ENCODE results near the gene ZNF438.
A peak's percentile ranks its signal among the peaks of the same experiment; 100 is the strongest.

DNA sequence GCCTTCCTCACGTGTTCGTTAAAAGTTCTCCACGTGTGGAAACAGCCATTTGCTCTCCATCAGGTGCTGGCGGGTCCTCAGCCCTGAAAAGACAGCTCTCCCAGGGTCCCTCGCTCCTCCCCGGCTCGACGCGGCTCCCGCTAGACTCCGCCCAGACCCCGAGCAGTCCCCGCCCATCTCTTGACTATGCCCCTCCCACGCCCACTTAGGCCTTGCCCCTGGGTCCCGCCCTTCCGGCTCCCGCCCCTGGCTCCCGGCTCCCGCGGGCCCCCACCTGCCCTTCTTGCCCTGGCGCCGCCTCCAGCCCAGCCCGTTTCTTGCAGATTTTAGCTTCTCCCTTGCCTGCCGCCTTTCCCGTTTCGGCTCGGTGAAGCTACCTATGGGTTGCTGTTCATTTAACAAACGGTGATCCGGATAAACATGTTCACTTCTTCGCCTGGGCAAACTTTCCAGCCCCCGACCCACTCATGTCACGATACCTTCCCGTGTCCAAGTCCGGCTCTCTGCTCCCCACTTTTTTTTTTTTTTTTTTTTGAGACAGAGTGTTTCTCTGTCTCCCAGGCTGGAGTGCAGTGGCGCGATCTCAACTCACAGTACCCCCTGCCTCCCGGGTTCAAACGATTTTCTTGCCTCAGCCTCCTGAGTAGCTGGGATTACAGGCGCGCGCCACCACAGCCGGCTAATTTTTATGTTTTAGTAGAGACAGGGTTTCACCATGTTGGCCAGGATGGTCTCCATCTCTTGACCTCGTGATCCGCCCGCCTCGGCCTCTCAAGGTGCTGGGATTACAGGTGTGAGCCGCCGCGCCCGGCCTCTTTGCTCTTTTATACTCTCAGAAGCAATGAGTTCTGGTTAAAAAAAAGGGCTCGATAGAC, 830 bp upstream of the ZNF438 start:
- TF ChIP-seq CTCF (IDR thresholded peaks at IDR 0.05) (no peak), POLR2A (IDR thresholded peaks at IDR 0.05) (peak; percentile 19 to 62 (median 48))
